Measurements from ENCODE around the gene VDR.

VDR gene

GRCh38 chr12:47927346-47927745 is 22.6 kb upstream of the VDR start:
- no peak for TF ChIP-seq TAF1 (IDR thresholded peaks at IDR 0.05; ENCODE audit: borderline replicate concordance, insufficient read depth, low read length)
- no peak for TF ChIP-seq SIN3A (IDR thresholded peaks at IDR 0.05; ENCODE audit: borderline replicate concordance, insufficient read depth, low read length)
- TF ChIP-seq REST (IDR thresholded peaks at IDR 0.05; ENCODE audit: insufficient read depth in 1 of 2, low read depth in 2 of 2, low read length in 2 of 2): no peak
- no peak for TF ChIP-seq FOXP2 (optimal IDR thresholded peaks at IDR 0.05; ENCODE audit: borderline replicate concordance, extremely low read depth, extremely low read length, insufficient read depth)
- no peak for TF ChIP-seq POLR2AphosphoS5 (IDR thresholded peaks at IDR 0.05; ENCODE audit: low read depth, low read length)

GRCh38 chr12:47921907-47922306 is 17.1 kb upstream of the VDR start:
- TF ChIP-seq FOXP2 (optimal IDR thresholded peaks at IDR 0.05; ENCODE audit: borderline replicate concordance, extremely low read depth, extremely low read length, insufficient read depth) (no peak), REST (IDR thresholded peaks at IDR 0.05; ENCODE audit: insufficient read depth in 1 of 2, low read depth in 2 of 2, low read length in 2 of 2) (no peak), POLR2AphosphoS5 (IDR thresholded peaks at IDR 0.05; ENCODE audit: low read depth, low read length) (no peak), SIN3A (IDR thresholded peaks at IDR 0.05; ENCODE audit: borderline replicate concordance, insufficient read depth, low read length) (no peak), TAF1 (IDR thresholded peaks at IDR 0.05; ENCODE audit: borderline replicate concordance, insufficient read depth, low read length) (no peak)

GRCh38 chr12:47920913-47921312 is 16.1 kb upstream of the VDR start:
- TF ChIP-seq POLR2AphosphoS5 (IDR thresholded peaks at IDR 0.05; ENCODE audit: low read depth, low read length) (no peak), TAF1 (IDR thresholded peaks at IDR 0.05; ENCODE audit: borderline replicate concordance, insufficient read depth, low read length) (no peak), SIN3A (IDR thresholded peaks at IDR 0.05; ENCODE audit: borderline replicate concordance, insufficient read depth, low read length) (no peak)

GRCh38 chr12:47913081-47913480 is 8.3 kb upstream of the VDR start:
- TF ChIP-seq SIN3A (IDR thresholded peaks at IDR 0.05; ENCODE audit: borderline replicate concordance, insufficient read depth, low read length) (no peak), FOXP2 (optimal IDR thresholded peaks at IDR 0.05; ENCODE audit: borderline replicate concordance, extremely low read depth, extremely low read length, insufficient read depth) (no peak), TAF1 (IDR thresholded peaks at IDR 0.05; ENCODE audit: borderline replicate concordance, insufficient read depth, low read length) (no peak), POLR2AphosphoS5 (IDR thresholded peaks at IDR 0.05; ENCODE audit: low read depth, low read length) (no peak), REST (IDR thresholded peaks at IDR 0.05; ENCODE audit: insufficient read depth in 1 of 2, low read depth in 2 of 2, low read length in 2 of 2) (no peak)

- TF ChIP-seq FOXP2 (optimal IDR thresholded peaks at IDR 0.05; ENCODE audit: borderline replicate concordance, extremely low read depth, extremely low read length, insufficient read depth): no peak
- TF ChIP-seq SIN3A (IDR thresholded peaks at IDR 0.05; ENCODE audit: borderline replicate concordance, insufficient read depth, low read length): no peak
- no peak for TF ChIP-seq TAF1 (IDR thresholded peaks at IDR 0.05; ENCODE audit: borderline replicate concordance, insufficient read depth, low read length)
Measured at GRCh38 chr12:47912556-47912955, 7.8 kb upstream of the VDR start.

GRCh38 chr12:47910981-47911380 is 6.2 kb upstream of the VDR start:
- TF ChIP-seq REST (IDR thresholded peaks at IDR 0.05; ENCODE audit: insufficient read depth in 1 of 2, low read depth in 2 of 2, low read length in 2 of 2): no peak
- TF ChIP-seq SIN3A (IDR thresholded peaks at IDR 0.05; ENCODE audit: borderline replicate concordance, insufficient read depth, low read length): no peak
